Mesenchymal stem cell (in vitro differentiated cells and primary cell): Measurements from ENCODE around the gene SPATA13.

Source experiments
- DNase-seq: peaks from one replicate; pipeline ENCODE4 v3.0.0-alpha.2; 2013
- H2AFZ ChIP-seq: one replicate; pipeline ENCODE4 v1.6.1; 2013; ENCODE audit warnings: low read depth, mild to moderate bottlenecking, control low read depth, inconsistent platforms, low read length, moderate library complexity
- H2AK5ac ChIP-seq: 2 replicates; pipeline ENCODE4 v1.6.1; 2013; ENCODE audit warnings: low read length, moderate library complexity, mild to moderate bottlenecking, inconsistent platforms; ENCODE audit not compliant: severe bottlenecking
- H2BK120ac ChIP-seq: one replicate; pipeline ENCODE4 v1.6.1; 2013; ENCODE audit warnings: low read depth, mild to moderate bottlenecking, inconsistent platforms, low read length, moderate library complexity
- H2BK12ac ChIP-seq, 2 experiments: one replicate each; pipeline ENCODE4 v1.6.1; 2013; ENCODE audit warnings: inconsistent platforms in 2 of 2, low read length in 2 of 2, mild to moderate bottlenecking in 2 of 2, moderate library complexity in 2 of 2, control low read depth in 1 of 2
- H2BK15ac ChIP-seq: one replicate; pipeline ENCODE4 v1.6.1; 2013; ENCODE audit warnings: mild to moderate bottlenecking, low read depth, inconsistent platforms; ENCODE audit not compliant: poor library complexity, severe bottlenecking
- H2BK5ac ChIP-seq: 2 replicates; pipeline ENCODE4 v1.6.1; 2013; ENCODE audit warnings: low read depth, mild to moderate bottlenecking, low read length, control low read depth, inconsistent platforms; ENCODE audit not compliant: poor library complexity, severe bottlenecking
- H3K14ac ChIP-seq, 2 experiments: one replicate each; pipeline ENCODE4 v1.6.1; 2013; ENCODE audit warnings: inconsistent platforms in 2 of 2, low read length in 2 of 2, control low read depth in 1 of 2, mild to moderate bottlenecking in 1 of 2, moderate library complexity in 1 of 2
- H3K18ac ChIP-seq, 2 experiments: one replicate each; pipeline ENCODE4 v1.6.1; 2013; ENCODE audit warnings: inconsistent platforms in 2 of 2, low read length in 2 of 2, control low read depth in 1 of 2, low read depth in 1 of 2, mild to moderate bottlenecking in 1 of 2
- H3K23ac ChIP-seq, 2 experiments: one replicate each; pipeline ENCODE4 v1.6.1; 2013; ENCODE audit warnings: inconsistent platforms in 2 of 2, low read length in 2 of 2, mild to moderate bottlenecking in 2 of 2, moderate library complexity in 2 of 2, control low read depth in 1 of 2
- H3K27ac ChIP-seq: 2 replicates; pipeline ENCODE4 v1.5.1; 2013; ENCODE audit warnings: mild to moderate bottlenecking, moderate library complexity, low read length, control low read depth, inconsistent platforms; ENCODE audit not compliant: poor library complexity, severe bottlenecking
- H3K27me3 ChIP-seq, 2 experiments: 2 replicates each; pipeline versions ENCODE4 v1.6.1 to v1.7.0; 2013; ENCODE audit warnings: low read length in 2 of 2, mild to moderate bottlenecking in 2 of 2, moderate library complexity in 2 of 2, control low read depth in 1 of 2, inconsistent platforms in 1 of 2; ENCODE audit not compliant: control insufficient read depth in 1 of 2, insufficient read depth in 1 of 2
- H3K36me3 ChIP-seq, 2 experiments: 2 replicates each; pipeline versions ENCODE4 v1.6.1 to v1.7.0; 2013; ENCODE audit warnings: low read length in 2 of 2, control low read depth in 1 of 2, inconsistent platforms in 1 of 2, low read depth in 1 of 2, mild to moderate bottlenecking in 1 of 2; ENCODE audit not compliant: insufficient read depth in 2 of 2, control insufficient read depth in 1 of 2
- H3K4ac ChIP-seq, 2 experiments: one replicate each; pipeline ENCODE4 v1.6.1; 2013; ENCODE audit warnings: inconsistent platforms in 2 of 2, low read length in 2 of 2, mild to moderate bottlenecking in 2 of 2, moderate library complexity in 2 of 2, control low read depth in 1 of 2, low read depth in 1 of 2
- H3K4me1 ChIP-seq: 2 replicates; pipeline ENCODE4 v1.6.1; 2013; ENCODE audit warnings: low read depth, low read length, control low read depth; ENCODE audit not compliant: control insufficient read depth, insufficient read depth
- H3K4me2 ChIP-seq: 2 replicates; pipeline ENCODE4 v1.6.1; 2013; ENCODE audit warnings: low read length, mild to moderate bottlenecking, inconsistent platforms; ENCODE audit not compliant: poor library complexity, severe bottlenecking
- H3K4me3 ChIP-seq, 2 experiments: 2 replicates each; pipeline versions ENCODE4 v1.5.1 to v1.7.0; 2013; ENCODE audit warnings: low read length in 2 of 2, mild to moderate bottlenecking in 2 of 2, control low read depth in 1 of 2, low read depth in 1 of 2; ENCODE audit not compliant: insufficient read depth in 1 of 2
- H3K79me1 ChIP-seq: replicated peaks from 2 replicates; pipeline ENCODE4 v1.6.1; 2013; ENCODE audit warnings: mild to moderate bottlenecking, control low read depth, low read length, inconsistent platforms; ENCODE audit not compliant: poor library complexity, severe bottlenecking
- H3K9ac ChIP-seq: 2 replicates; pipeline ENCODE4 v1.7.0; 2013; ENCODE audit warnings: mild to moderate bottlenecking, low read length, moderate library complexity
- H3K9me3 ChIP-seq: 2 replicates; pipeline ENCODE4 v1.7.0; 2013; ENCODE audit warnings: mild to moderate bottlenecking, low read length; ENCODE audit not compliant: control insufficient read depth
- H4K8ac ChIP-seq: one replicate; pipeline ENCODE4 v1.6.1; 2013; ENCODE audit warnings: inconsistent platforms, mild to moderate bottlenecking, low read length, moderate library complexity
- H4K91ac ChIP-seq: one replicate; pipeline ENCODE4 v1.6.1; 2013; ENCODE audit warnings: mild to moderate bottlenecking, low read length, inconsistent platforms
- WGBS: methylation state at CpG from one replicate; pipeline ENCODE4 v1.1.7; 2013; ENCODE audit warnings: mixed read lengths; 5-methylcytosine and 5-hydroxymethylcytosine counted together

SPATA13 gene

DNA sequence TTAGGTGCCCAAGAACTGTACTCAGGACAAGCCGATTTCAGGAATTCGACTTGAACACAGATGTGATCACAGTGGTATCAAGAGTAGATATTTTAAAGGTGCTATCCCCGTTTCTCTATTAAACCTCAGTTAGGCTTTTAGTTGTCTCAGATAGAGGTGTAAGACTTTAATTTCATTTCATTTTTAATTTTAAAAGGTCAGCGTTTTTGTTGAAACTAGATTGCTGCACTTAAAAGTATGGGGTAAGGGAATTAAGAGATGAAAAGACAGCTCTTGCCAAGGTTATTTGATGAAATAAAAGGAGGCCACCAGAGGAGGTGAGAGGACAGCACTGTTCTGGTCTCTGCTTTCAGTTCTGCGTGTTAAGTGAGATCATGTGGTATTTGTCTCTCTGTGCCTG is 48.6 kb downstream of the SPATA13 start:
- Histone ChIP-seq H4K91ac (no peak overlapping the region), H3K36me3 (no peaks in the 10 kb centered on the region), H3K14ac (no peak overlapping the region), H2BK12ac (no peak overlapping the region), H3K9me3 (no peaks in the 10 kb centered on the region), H3K23ac (no peak overlapping the region), H3K18ac (no peak overlapping the region), H2BK120ac (no peak overlapping the region), H4K8ac (no peak overlapping the region), H3K4me2 (no peak overlapping the region), H3K4me1 (peaks cover 10% of the 10 kb centered on the region), H2BK15ac (no peak overlapping the region), H2AFZ (no peak overlapping the region), H3K9ac (no peak overlapping the region), H3K79me1 (peaks cover 7% of the 10 kb centered on the region), H2AK5ac (no peak overlapping the region), H3K27me3 (no peaks in the 10 kb centered on the region), H2BK5ac (no peak overlapping the region), H3K27ac (no peak overlapping the region), H3K4ac (no peak overlapping the region), H3K4me3 (no peak overlapping the region)
- no peak for DNase-seq
- WGBS = 100% methylated on average over 4 of the region's 5 CpGs

DNA sequence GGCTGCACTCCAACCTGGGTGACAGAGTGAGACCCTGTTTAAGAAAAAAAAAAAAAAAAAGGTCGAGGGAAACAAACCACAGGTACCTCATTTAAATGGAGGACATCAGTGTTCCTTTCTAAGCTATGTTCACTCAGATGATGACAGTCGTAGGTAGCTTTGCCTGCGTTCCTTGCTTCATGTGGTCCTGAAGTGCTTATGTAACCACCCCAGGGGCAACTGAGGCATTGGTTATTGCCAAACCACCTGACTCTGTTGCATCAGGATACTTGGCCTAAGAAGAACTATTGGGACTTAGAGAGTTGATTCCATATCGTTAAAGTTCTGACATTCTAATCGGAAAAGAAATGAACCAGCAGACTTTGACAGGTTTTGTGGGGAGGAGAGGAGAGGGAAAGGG is 51.7 kb downstream of the SPATA13 start:
- Histone ChIP-seq H3K9me3 (no peaks in the 10 kb centered on the region), H3K27ac (no peak overlapping the region), H3K4ac (no peak overlapping the region), H3K4me3 (no peak overlapping the region), H3K14ac (no peak overlapping the region), H3K9ac (no peak overlapping the region), H3K79me1 (peaks cover 7% of the 10 kb centered on the region), H2AFZ (no peak overlapping the region), H2BK5ac (no peak overlapping the region), H2BK15ac (no peak overlapping the region), H4K91ac (no peak overlapping the region), H2BK12ac (no peak overlapping the region), H3K4me2 (no peak overlapping the region), H3K4me1 (peaks cover 17% of the 10 kb centered on the region), H3K36me3 (no peaks in the 10 kb centered on the region), H4K8ac (no peak overlapping the region), H3K23ac (no peak overlapping the region), H3K27me3 (no peaks in the 10 kb centered on the region), H3K18ac (no peak overlapping the region), H2BK120ac (no peak overlapping the region), H2AK5ac (no peak overlapping the region)
- no peak for DNase-seq
- WGBS = 97% methylated on average over 5 of the region's 5 CpGs

DNA sequence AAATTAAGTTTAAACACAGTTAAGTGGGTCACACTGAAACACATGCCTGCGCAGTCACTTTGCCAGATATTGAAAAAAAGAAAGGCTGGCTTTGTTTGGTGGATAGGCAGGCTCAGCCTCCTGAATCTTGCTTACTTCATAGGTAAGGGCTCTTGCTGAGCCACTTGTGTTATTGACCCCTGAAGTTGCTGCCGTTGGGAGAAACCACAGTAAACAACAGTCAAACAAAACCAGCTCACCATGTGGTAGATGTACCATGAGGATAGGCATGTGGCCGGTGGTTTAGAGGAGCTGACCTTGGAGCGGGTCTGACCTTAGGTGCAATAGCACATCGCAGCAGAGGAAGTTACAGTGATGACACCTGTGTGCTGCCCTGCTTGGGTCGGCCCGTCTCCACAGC is 52.2 kb downstream of the SPATA13 start:
- Histone ChIP-seq H3K79me1 (peaks cover 5% of the 10 kb centered on the region), H3K4me1 (peaks cover 18% of the 10 kb centered on the region), H3K4ac (no peak overlapping the region), H4K91ac (no peak overlapping the region), H2BK12ac (no peak overlapping the region), H2BK15ac (no peak overlapping the region), H2BK120ac (no peak overlapping the region), H3K27me3 (no peaks in the 10 kb centered on the region), H3K27ac (no peak overlapping the region), H4K8ac (no peak overlapping the region), H3K9me3 (no peaks in the 10 kb centered on the region), H3K4me3 (no peak overlapping the region), H2AK5ac (no peak overlapping the region), H3K14ac (no peak overlapping the region), H3K4me2 (no peak overlapping the region), H3K36me3 (no peaks in the 10 kb centered on the region), H3K23ac (no peak overlapping the region), H3K9ac (no peak overlapping the region), H3K18ac (no peak overlapping the region), H2AFZ (no peak overlapping the region), H2BK5ac (no peak overlapping the region)
- DNase-seq = no peak
- 84% methylated on average over 7 of the region's 7 CpGs for WGBS

DNA sequence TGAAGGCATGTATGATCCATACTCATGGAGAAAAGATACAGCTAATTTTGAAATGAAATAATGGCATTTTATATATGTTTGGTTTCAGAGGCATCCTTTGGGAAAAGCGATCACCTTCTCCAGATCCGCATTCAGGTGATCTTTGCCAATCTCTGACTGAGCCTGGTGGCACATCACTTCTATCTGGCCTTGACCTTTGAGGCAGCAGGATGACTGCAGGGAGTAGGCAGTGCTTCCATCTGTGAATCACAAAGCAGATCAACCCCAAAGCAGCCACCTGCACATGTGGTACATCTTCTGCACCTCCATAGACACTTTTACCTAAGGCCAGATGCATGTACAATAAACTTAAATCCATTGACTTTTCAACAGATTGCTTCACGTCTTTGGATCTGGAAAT is 53.4 kb downstream of the SPATA13 start:
- Histone ChIP-seq H3K18ac (no peak overlapping the region), H3K4ac (no peak overlapping the region), H3K27ac (no peak overlapping the region), H4K91ac (no peak overlapping the region), H3K14ac (no peak overlapping the region), H3K27me3 (no peaks in the 10 kb centered on the region), H3K4me1 (peaks cover 17% of the 10 kb centered on the region), H3K4me2 (no peak overlapping the region), H2AFZ (no peak overlapping the region), H2BK12ac (no peak overlapping the region), H3K79me1 (peaks cover 5% of the 10 kb centered on the region), H2BK5ac (no peak overlapping the region), H3K23ac (no peak overlapping the region), H2AK5ac (no peak overlapping the region), H3K36me3 (no peaks in the 10 kb centered on the region), H3K9me3 (no peaks in the 10 kb centered on the region), H3K4me3 (no peak overlapping the region), H2BK15ac (no peak overlapping the region), H3K9ac (no peak overlapping the region), H2BK120ac (no peak overlapping the region), H4K8ac (no peak overlapping the region)
- no peak for DNase-seq
- 99% methylated on average over 3 of the region's 3 CpGs for WGBS
